ENCODE data around the gene RARA. TPM values are rescaled to one million over a fixed set of nuclear protein-coding genes. Genes with fewer than 3 reads are reported as not detected.

The RARA gene
- total and polyA plus RNA-seq, 2 of the 4 experiments (the other 2 are of a cell fraction) = 9.0 to 12.7 TPM

- no peak for TF ChIP-seq MAFK (IDR thresholded peaks at IDR 0.05; ENCODE audit: low read depth, low read length)
- TF ChIP-seq NFE2L2 (IDR thresholded peaks at IDR 0.05; ENCODE audit: low read depth, low read length) = no peak
- TF ChIP-seq, protein P1, sequence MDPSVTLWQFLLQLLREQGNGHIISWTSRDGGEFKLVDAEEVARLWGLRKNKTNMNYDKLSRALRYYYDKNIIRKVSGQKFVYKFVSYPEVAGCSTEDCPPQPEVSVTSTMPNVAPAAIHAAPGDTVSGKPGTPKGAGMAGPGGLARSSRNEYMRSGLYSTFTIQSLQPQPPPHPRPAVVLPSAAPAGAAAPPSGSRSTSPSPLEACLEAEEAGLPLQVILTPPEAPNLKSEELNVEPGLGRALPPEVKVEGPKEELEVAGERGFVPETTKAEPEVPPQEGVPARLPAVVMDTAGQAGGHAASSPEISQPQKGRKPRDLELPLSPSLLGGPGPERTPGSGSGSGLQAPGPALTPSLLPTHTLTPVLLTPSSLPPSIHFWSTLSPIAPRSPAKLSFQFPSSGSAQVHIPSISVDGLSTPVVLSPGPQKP (IDR thresholded peaks at IDR 0.05; ENCODE audit: borderline replicate concordance, low read depth, low read length) = no peak
- no peak for TF ChIP-seq RFX5 (IDR thresholded peaks at IDR 0.05; ENCODE audit: low read depth, low read length)
- no peak for TF ChIP-seq POLR2A (IDR thresholded peaks at IDR 0.05; ENCODE audit: low read depth, low read length)
- no peak for TF ChIP-seq CTCF (conservative IDR thresholded peaks at IDR 0.05; ENCODE audit: low read depth, low read length)
- no peak for TF ChIP-seq BHLHE40 (IDR thresholded peaks at IDR 0.05; ENCODE audit: low read depth, low read length)
- TF ChIP-seq MXI1 (IDR thresholded peaks at IDR 0.05; ENCODE audit: borderline replicate concordance, low read depth, low read length) = no peak
- Histone ChIP-seq H3K27me3 (ENCODE audit: control insufficient read depth, insufficient read depth, low read length) (no peaks in the 10 kb centered on the region), H3K23ac (ENCODE audit: low read depth, low read length) (peak overlapping the region; percentile 64; the same call in 1 of the 2 replicates), H3K27ac (ENCODE audit: insufficient read depth, low read length) (no peak overlapping the region), H2BK15ac (ENCODE audit: low read depth, low read length) (peak overlapping the region; percentile 62; the same call in 1 of the 3 replicates), H2AFZ (replicated peaks; ENCODE audit: low read length, poor library complexity) (no peak overlapping the region), H4K5ac (ENCODE audit: low read depth, low read length) (peak overlapping the region; percentile 15; the same call in 1 of the 2 replicates), H3K4me1 (ENCODE audit: control insufficient read depth, insufficient read depth, low read length) (peaks cover 44% of the 10 kb centered on the region), H2AK5ac (ENCODE audit: low read depth, low read length) (0 out of 2 replicates have a peak overlapping the region, but pooled peaks have one; percentile 40), H3K9me3 (ENCODE audit: control insufficient read depth, insufficient read depth, low read length) (no peaks in the 10 kb centered on the region), H2AK9ac (replicated peaks; ENCODE audit: low read depth, low read length, poor library complexity) (no peak overlapping the region), H3K4me3 (ENCODE audit: insufficient read depth, low read depth, low read length) (no peak overlapping the region), H3K9ac (ENCODE audit: low read depth, low read length) (no peak overlapping the region), H4K20me1 (ENCODE audit: insufficient read depth, low read length) (peaks cover 15% of the 10 kb centered on the region; the same call in 1 of the 2 replicates), H2BK20ac (ENCODE audit: low read depth, low read length) (no peak overlapping the region), H3K18ac (ENCODE audit: low read depth, low read length) (peak overlapping the region; percentile 28; the same call in 1 of the 2 replicates), H2BK5ac (ENCODE audit: low read depth, low read length, poor library complexity, severe bottlenecking) (no peak overlapping the region), H3K79me1 (ENCODE audit: low read depth in 1 of 2, low read length in 2 of 2) (peaks cover 0 to 16% of the 10 kb centered on the region in 2 experiments; a peak in 2 of 4 replicates), H3K9me1 (ENCODE audit: insufficient read depth, low read length) (peaks cover 15% of the 10 kb centered on the region), H3K14ac (replicated peaks; ENCODE audit: low read depth, low read length) (no peak overlapping the region; the same call in 1 of the 2 replicates), H4K8ac (ENCODE audit: low read depth in 2 of 2, low read length in 2 of 2) (0 out of 4 replicates have a peak overlapping the region, but pooled peaks of 1 of the 2 experiments have one; percentile 8), H3K56ac (ENCODE audit: extremely low read depth, insufficient read depth, low read length) (no peak overlapping the region), H2BK120ac (ENCODE audit: low read depth, low read length) (0 out of 2 replicates have a peak overlapping the region, but pooled peaks have one; percentile 13), H3K4me2 (ENCODE audit: low read depth, low read length) (no peak overlapping the region), H4K91ac (ENCODE audit: insufficient read depth, low read depth, low read length) (peak overlapping the region; percentile 32; the same call in 1 of the 2 replicates), H3K36me3 (ENCODE audit: control insufficient read depth, insufficient read depth, low read length) (no peaks in the 10 kb centered on the region), H3K4ac (ENCODE audit: low read depth, low read length) (peak overlapping the region; percentile 44)
- ATAC-seq (ENCODE audit: low read depth) (no peak), DNase-seq (no peak)
- WGBS, 2 experiments (ENCODE audit: extremely low coverage in 2 of 2, insufficient read length in 1 of 2) = 17% methylated on average over 1 of the region's 2 CpGs; no CpG with 5 or more reads in 1 of the 2 experiments
- BruUV-seq (replicated peaks) = no TSS peak
- ChIA-PET CTCF (interaction anchor here (1.7 to 3.0 kb wide), 2 partner anchors 11 kb away, joined by 9 to 11 read pairs; no protein-coding TSS in a partner anchor), POLR2A (ENCODE audit: unreplicated experiment) (interaction anchor here (0.6 kb wide), 1 partner anchor 46 kb away, joined by 3 read pairs; no protein-coding TSS in a partner anchor)
- dilution Hi-C loops (cut with HindIII; ENCODE audit: low sequenced_read_pairs, unreplicated experiment) (no loop called here), in situ Hi-C loops (cut with MboI; ENCODE audit: low sequenced_read_pairs) (no loop called here), intact Hi-C loops (cut with micrococcal nuclease) (no loop called here)
Observed at GRCh38 chr17:40306395-40306794, 2.6 kb upstream of the RARA start.

Measured in IMR-90 (cell line).